Tibial artery (tissue), 4 donors: Measurements from ENCODE around the gene CABLES2.

Source experiments
- DNase-seq, 2 donors: peaks; one replicate each; pipeline ENCODE4 v3.0.0-alpha.2; 2019
- H3K27ac ChIP-seq, 2 donors: fragments of 200-600 bp; sonication (generic) in 1 of 2; 1 replicate in 1 of 2; 2 replicates in 1 of 2; pipeline ENCODE4 v1.5.1; 2018 to 2019; ENCODE audit warnings: mild to moderate bottlenecking in 1 of 2
- H3K27me3 ChIP-seq, 2 donors: fragments of 200-600 bp; sonication (generic) in 1 of 2; one replicate each; pipeline versions ENCODE4 v1.5.1 to v1.6.0; 2016 to 2019
- H3K36me3 ChIP-seq, 3 donors: fragments of 200-600 bp; sonication (generic) in 2 of 3; one replicate each; pipeline ENCODE4 v1.5.1; 2016 to 2019; ENCODE audit warnings: mild to moderate bottlenecking in 2 of 3
- H3K4me1 ChIP-seq, 4 donors: fragments of 200-600 bp; sonication (generic) in 2 of 4; 1 replicate in 3 of 4; 2 replicates in 1 of 4; pipeline ENCODE4 v1.5.1; 2016 to 2019
- H3K4me3 ChIP-seq, 2 donors: fragments of 200-600 bp; sonication (generic) in 1 of 2; 1 replicate in 1 of 2; 2 replicates in 1 of 2; pipeline ENCODE4 v1.5.1; 2018 to 2019; ENCODE audit warnings: mild to moderate bottlenecking in 2 of 2
- H3K9me3 ChIP-seq, 3 donors: fragments of 200-600 bp; sonication (generic) in 1 of 3; one replicate each; pipeline ENCODE4 v1.5.1; 2016 to 2019
- intact Hi-C: fragments of 100-400 bp; cut with DNase I; formaldehyde crosslinking; loops from one replicate; pipeline ENCODE4 v1.15.0; 2023; ENCODE audit warnings: low total_unique reads
- TF ChIP-seq, protein P1 (sequence below), 2 experiments: fragments of 200-600 bp in 1 of 2; fragments of 450-650 bp in 1 of 2; IDR thresholded peaks; one replicate each; pipeline ENCODE4 v1.5.1; 2017 to 2019; ENCODE audit warnings: antibody characterized with exemption in 2 of 2, mild to moderate bottlenecking in 1 of 2, moderate library complexity in 1 of 2

CABLES2 gene

DNA sequence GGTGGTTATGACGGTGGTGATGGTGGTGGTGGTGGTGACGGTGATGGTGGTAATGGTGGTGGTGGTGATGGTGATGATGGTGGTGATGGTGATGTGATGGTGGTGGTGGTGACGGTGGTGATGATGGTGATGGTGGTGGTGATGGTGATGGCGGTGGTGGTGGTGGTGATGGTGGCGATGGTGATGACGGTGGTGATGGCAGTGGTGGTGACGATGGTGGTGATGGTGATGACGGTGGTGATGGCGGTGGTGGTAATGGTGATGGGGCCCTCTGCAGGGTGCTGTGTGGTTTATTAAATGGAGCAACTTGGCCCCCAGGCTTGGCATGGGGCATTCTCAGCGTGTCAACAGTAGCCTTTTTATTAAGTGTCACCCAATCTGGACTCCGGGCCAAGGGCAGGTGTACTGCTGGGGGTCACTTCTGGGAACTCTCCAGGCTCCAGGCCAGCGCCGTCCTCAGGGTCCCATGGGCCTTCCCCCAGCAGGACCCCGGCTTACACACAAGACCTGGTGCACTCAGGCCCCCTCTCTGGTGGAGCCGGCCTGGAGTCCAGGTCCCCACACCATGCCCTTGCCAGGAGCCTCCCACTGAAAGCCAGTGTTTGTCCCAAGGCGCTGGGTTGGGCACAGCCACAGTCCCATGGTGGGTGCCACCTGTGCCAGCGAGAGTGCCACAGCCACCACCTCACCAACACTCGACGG, 8.8 kb downstream of the CABLES2 start:
- Histone ChIP-seq H3K4me3 (no peak overlapping the region), H3K36me3 (peaks cover 0 to 56% (median 17%) of the 10 kb centered on the region in 3 donors), H3K9me3 (no peaks in the 10 kb centered on the region), H3K27me3 (no peaks in the 10 kb centered on the region), H3K4me1 (no peaks in the 10 kb centered on the region), H3K27ac (no peak overlapping the region)
- DNase-seq = no peak
- TF ChIP-seq, protein P1, sequence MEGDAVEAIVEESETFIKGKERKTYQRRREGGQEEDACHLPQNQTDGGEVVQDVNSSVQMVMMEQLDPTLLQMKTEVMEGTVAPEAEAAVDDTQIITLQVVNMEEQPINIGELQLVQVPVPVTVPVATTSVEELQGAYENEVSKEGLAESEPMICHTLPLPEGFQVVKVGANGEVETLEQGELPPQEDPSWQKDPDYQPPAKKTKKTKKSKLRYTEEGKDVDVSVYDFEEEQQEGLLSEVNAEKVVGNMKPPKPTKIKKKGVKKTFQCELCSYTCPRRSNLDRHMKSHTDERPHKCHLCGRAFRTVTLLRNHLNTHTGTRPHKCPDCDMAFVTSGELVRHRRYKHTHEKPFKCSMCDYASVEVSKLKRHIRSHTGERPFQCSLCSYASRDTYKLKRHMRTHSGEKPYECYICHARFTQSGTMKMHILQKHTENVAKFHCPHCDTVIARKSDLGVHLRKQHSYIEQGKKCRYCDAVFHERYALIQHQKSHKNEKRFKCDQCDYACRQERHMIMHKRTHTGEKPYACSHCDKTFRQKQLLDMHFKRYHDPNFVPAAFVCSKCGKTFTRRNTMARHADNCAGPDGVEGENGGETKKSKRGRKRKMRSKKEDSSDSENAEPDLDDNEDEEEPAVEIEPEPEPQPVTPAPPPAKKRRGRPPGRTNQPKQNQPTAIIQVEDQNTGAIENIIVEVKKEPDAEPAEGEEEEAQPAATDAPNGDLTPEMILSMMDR (IDR thresholded peaks at IDR 0.05) = no peak
- intact Hi-C loops = no loop called here

DNA sequence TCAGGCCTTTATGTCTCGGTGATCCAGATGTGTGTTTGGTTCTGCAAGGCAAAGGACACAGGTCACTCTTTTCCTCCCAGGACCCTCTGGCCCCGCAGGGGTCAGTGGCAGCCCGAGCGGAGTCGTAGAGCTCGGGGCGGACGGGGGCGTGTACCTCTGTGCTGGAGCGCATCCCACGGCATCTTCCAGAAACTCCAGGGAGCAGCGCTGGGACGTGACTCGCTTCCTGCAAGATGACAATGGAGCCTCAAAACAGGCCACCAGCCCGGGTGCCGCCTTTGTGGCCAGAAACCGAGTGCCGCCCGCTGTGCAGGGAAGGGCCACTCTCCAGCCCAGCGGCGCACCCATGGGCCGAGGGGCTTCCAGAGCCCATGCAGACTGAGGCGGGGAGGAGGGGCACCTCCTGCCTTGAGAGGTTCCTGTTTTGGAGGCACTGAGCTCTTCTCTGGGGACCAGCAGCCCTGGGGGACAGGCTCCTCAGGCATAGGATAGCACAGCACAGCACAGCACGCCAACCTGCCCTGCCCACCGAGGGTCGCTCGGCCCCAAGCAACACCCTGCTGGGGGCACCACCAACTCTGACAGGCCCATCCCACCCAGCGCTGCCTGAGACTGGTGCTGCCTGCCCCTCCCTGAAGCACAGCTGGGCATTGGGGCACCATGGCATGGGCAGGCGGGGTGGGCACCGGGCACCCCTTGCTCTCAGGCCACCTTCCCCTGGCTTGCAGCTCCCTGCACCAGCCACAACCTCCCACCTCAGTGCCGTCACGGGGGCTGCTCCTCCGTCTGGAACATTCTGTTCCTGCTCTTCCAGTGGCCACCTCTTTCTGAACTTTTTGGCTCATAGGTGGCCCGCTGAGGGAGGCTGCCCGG, 10.5 kb downstream of the CABLES2 start:
- intact Hi-C loops = no loop called here

DNA sequence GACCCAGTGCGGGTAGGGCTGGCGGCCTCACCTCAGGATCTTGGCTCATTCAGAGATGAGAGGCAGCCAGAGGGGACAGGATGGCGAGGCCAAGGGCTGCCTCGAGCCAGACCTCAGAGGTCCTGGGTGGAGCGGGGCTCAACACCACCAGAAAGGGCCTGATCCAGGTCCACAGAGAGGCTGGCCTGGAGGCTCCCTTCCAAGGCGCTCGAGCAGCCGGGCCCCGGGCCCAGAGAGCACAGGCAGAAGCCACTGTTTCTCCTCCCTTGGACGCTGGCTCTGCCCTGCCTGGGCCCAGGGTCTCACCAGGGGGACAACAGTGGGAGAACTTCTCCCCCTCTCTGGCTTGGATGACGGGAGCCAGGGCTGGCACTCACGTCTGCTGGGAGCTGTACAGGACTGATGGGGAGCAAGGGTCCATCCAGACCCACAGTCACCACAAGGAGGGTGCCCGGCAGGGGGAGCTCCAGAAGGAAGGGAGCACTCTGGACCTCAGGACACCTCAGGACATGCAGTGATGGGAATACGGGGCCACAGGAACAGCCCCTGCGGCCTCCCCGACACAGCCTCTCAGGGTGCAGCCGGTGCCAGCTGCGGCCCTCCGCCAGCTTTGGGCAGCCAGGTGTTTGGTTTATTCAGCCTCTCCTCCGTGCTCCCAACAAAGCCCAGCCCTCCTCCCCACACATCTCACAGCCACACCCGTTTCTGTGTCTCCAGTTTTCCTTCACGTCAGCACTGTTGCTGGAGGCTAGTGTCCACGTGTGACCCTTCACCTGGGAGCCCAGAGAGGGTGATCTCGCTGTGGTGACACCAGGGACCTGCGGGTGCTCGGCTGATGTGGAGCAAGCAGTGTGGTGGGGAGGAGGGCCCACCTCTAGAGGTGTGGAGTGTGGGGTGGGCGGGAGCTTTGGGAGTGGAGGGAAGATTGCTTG, 11.5 kb downstream of the CABLES2 start:
- Histone ChIP-seq H3K27ac (no peak overlapping the region), H3K36me3 (peaks cover 0 to 62% (median 35%) of the 10 kb centered on the region in 3 donors), H3K27me3 (no peaks in the 10 kb centered on the region), H3K4me3 (no peak overlapping the region), H3K9me3 (no peaks in the 10 kb centered on the region), H3K4me1 (no peaks in the 10 kb centered on the region)
- DNase-seq = no peak
- TF ChIP-seq, protein P1 (IDR thresholded peaks at IDR 0.05) = no peak
- intact Hi-C loops = no loop called here

More for the DNA sequence above, 10.5 kb downstream of the CABLES2 start:
- no peaks in the 10 kb centered on the region for H3K9me3 ChIP-seq
- H3K4me3 ChIP-seq = no peak overlapping the region
- no peak overlapping the region for H3K27ac ChIP-seq
- H3K36me3 ChIP-seq = peaks cover 0 to 56% (median 28%) of the 10 kb centered on the region in 3 donors
- no peaks in the 10 kb centered on the region for H3K27me3 ChIP-seq
- no peak for DNase-seq
- TF ChIP-seq, protein P1 (IDR thresholded peaks at IDR 0.05) = no peak
- no peaks in the 10 kb centered on the region for H3K4me1 ChIP-seq

DNA sequence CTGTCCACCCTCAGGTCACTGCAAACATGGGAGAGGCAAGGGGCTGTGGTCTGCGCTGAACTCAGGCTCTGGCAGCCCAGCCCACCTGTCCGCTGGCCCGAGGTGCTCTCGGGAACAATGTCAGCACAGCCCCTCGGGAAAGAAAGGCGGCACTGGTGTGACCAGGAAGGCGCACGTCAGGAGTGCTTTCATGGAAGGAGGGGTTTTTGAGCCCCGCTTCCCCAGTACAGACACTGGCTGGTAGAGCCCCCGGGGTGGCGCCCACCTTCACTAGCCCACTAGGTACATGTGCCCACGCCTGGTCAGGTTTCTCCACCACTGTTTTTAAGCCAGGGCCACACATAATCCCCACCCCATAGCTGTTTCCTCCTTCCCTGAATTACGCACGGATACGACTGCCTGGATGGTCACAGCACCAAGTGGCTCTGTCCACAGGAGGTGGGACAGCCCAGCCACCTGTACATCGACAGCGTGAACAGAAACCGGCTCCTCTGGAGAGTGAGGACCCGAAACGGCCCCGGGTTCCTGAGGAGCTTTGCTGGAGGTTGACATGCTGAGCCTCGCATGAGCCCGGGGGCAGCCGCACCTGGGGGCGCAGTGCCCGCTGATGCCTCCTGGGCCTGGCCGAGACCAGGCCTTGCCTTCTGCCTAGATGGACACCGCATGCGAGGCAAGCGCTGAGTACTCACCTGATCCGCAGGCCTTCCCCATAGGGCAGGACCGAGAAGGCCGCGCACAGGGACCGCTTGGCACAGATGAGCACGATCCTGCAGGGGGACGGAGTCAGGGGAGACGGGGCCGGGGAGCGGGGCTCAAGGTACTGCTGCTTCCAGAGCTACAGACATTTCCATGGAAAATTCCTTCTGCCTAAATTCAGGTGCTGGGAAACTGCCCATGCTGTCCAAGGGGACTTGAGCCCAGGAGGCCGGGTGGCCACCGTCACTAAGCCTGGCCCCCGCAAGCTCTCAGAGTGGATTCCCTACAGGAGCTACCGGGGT, 12.5 kb downstream of the CABLES2 start:
- H3K27ac ChIP-seq = no peak overlapping the region
- no peak overlapping the region for H3K4me3 ChIP-seq
- TF ChIP-seq, protein P1 (IDR thresholded peaks at IDR 0.05) = no peak
- H3K36me3 ChIP-seq = peaks cover 0 to 72% (median 44%) of the 10 kb centered on the region in 3 donors
- H3K4me1 ChIP-seq = no peaks in the 10 kb centered on the region
- no peaks in the 10 kb centered on the region for H3K9me3 ChIP-seq
- no peak for DNase-seq
- intact Hi-C loops = no loop called here
- no peaks in the 10 kb centered on the region for H3K27me3 ChIP-seq
